Activated naive CD8-positive, alpha-beta T cell (primary cell): Measurements from ENCODE around the gene CYCS.
"Not testable (repeated sequence)": the region's sequence is repeated elsewhere in the genome, so short reads cannot be mapped to it uniquely, and the experiment has no call there.

Experiments used
- H3K27ac Mint-ChIP-seq: one replicate; pipeline ENCODE4 v1.8.0; 2021; ENCODE audit warnings: mixed read lengths
- H3K27me3 Mint-ChIP-seq: one replicate; pipeline ENCODE4 v1.8.0; 2021; ENCODE audit warnings: mixed read lengths
- H3K36me3 Mint-ChIP-seq: one replicate; pipeline ENCODE4 v1.8.0; 2021; ENCODE audit warnings: mixed read lengths
- H3K4me1 Mint-ChIP-seq: one replicate; pipeline ENCODE4 v1.8.0; 2021; ENCODE audit warnings: low read depth, mixed read lengths
- H3K4me3 Mint-ChIP-seq: one replicate; pipeline ENCODE4 v1.8.0; 2021; ENCODE audit warnings: mild to moderate bottlenecking, mixed read lengths
- H3K9me3 Mint-ChIP-seq: one replicate; pipeline ENCODE4 v1.8.0; 2021; ENCODE audit warnings: low read depth, mixed read lengths

CYCS gene

GRCh38 chr7:25101817-25102216 lies 23.2 kb downstream of the CYCS start:
- no peaks in the 10 kb centered on the region for H3K4me1 Mint-ChIP-seq
- peaks cover 2% of the 10 kb centered on the region for H3K27me3 Mint-ChIP-seq
- no peak overlapping the region for H3K27ac Mint-ChIP-seq
- H3K36me3 Mint-ChIP-seq = no peaks in the 10 kb centered on the region
- no peaks in the 10 kb centered on the region for H3K9me3 Mint-ChIP-seq
- no peak overlapping the region for H3K4me3 Mint-ChIP-seq

DNA sequence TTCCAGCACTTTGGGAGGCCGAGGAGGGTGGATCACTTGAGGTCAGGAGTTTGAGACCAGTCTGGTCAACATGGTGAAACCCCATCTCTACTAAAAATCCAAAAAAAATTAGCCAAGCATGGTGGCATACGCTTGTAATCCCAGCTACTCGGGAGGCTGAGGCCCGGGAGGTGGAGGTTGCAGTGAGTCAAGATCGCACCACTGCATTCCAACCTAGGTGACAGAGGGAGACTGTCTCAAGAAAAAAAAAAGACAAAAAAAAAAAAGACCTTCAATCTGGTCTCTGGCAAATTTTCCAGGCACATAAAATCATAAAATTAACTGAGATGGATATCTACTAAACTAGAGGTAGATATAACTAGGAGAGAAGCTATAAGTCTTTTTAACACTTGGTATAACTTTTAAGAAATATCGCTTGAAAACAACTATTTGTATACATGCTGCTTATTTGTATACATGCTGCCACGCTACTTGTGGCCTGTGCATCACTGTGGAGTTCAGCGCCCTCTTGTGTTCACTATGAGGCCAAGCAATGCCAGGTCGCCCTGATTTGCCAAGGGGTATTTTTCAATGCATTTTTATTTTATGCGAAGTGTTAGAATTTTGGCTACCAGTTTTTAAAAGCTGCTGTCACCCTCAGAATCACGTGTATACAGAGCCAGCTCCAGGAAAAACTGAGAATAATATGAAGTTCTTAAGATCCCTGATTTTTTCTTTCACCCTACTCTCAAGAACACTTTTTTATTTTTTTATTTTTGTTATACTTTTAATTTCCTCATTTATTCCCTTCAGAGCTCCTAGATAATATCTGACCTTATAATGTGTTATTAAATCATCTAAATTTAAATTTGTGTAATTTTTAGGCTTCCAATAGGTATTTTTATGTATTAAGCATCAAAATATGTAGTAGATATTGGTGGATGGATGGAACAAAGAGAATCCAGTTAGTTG lies 26.7 kb downstream of the CYCS start:
- H3K36me3 Mint-ChIP-seq = no peaks in the 10 kb centered on the region
- H3K27me3 Mint-ChIP-seq = no peaks in the 10 kb centered on the region
- H3K27ac Mint-ChIP-seq = no peak overlapping the region
- H3K4me1 Mint-ChIP-seq = peaks cover 7% of the 10 kb centered on the region
- H3K9me3 Mint-ChIP-seq = no peaks in the 10 kb centered on the region
- H3K4me3 Mint-ChIP-seq = no peak overlapping the region

DNA sequence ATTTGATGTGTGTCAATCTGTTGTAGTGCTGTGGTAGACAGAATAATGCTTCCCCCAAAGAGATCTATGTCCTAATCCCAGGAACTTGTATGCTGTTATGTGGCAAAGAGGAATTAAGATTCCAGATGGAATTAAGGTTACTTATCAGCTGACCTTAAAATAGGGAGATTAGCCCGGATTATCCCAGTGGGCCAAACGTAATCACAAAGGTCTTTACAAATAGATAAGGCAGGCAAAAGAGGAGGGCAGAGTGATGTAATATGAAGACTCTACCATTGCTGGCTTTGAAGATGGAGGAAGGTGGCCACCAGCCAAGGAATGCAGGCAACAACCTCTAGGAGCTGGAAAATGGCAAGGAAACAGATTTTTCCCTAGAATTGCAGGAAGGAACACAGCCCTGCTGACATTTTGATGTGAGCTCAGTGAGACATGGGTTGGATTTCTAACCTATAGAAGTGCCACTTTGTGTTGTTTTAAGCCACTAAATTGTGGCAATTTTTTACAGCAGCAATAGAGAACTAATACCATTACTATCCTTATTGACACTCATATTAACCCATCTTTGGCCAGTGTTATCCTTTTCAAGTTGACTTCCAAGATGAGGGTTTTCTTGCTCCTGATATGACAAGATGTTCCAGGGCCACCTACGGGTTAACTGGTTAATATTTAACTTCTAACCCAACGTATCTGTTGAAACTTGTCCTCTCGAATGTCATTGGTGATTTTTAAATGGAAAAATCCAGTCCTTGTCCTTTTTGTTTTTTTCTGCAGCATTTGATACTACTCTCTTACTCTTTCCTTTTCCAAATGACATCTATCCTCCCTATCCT lies 29.3 kb downstream of the CYCS start:
- no peak overlapping the region for H3K4me3 Mint-ChIP-seq
- H3K27ac Mint-ChIP-seq = no peak overlapping the region
- H3K4me1 Mint-ChIP-seq = peaks cover 7% of the 10 kb centered on the region
- H3K9me3 Mint-ChIP-seq = no peaks in the 10 kb centered on the region
- no peaks in the 10 kb centered on the region for H3K27me3 Mint-ChIP-seq
- no peaks in the 10 kb centered on the region for H3K36me3 Mint-ChIP-seq

DNA sequence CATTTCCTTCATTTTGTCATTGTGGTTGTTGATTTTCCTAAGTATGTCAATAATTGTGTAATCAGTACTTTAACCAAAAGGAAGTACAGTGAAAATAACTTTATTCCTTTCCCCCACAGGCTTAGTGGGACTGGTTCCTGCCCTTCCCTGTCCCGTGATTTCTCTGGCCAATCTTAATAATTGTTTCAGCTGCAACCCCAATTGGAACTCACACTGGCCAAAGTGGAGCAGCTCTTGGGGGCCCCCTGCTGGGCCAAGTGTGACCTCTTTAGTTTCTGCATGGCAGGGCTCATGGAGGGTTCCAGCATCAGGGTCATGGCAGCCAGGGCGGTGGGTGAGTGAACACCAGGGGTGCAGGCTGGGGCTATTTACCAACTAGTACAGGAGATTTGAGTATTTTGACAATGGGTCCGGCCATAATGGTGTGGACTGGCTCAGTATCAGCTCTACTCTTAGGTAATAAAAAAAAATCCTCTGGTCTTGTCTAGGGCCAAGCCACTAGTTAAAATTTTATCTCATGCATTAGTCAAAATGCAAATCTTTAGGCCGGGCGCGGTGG lies 31.7 kb downstream of the CYCS start:
- H3K27ac Mint-ChIP-seq = no peak overlapping the region
- H3K4me3 Mint-ChIP-seq = no peak overlapping the region
- H3K4me1 Mint-ChIP-seq = peaks cover 7% of the 10 kb centered on the region
- no peaks in the 10 kb centered on the region for H3K36me3 Mint-ChIP-seq
- H3K9me3 Mint-ChIP-seq = no peaks in the 10 kb centered on the region
- no peaks in the 10 kb centered on the region for H3K27me3 Mint-ChIP-seq

- Mint-ChIP-seq H3K27me3 (no peaks in the 10 kb centered on the region), H3K9me3 (no peaks in the 10 kb centered on the region), H3K36me3 (no peaks in the 10 kb centered on the region), H3K4me3 (no peak overlapping the region), H3K4me1 (peaks cover 7% of the 10 kb centered on the region), H3K27ac (no peak overlapping the region)
Observed at GRCh38 chr7:25091779-25092178, 33.3 kb downstream of the CYCS start.

DNA sequence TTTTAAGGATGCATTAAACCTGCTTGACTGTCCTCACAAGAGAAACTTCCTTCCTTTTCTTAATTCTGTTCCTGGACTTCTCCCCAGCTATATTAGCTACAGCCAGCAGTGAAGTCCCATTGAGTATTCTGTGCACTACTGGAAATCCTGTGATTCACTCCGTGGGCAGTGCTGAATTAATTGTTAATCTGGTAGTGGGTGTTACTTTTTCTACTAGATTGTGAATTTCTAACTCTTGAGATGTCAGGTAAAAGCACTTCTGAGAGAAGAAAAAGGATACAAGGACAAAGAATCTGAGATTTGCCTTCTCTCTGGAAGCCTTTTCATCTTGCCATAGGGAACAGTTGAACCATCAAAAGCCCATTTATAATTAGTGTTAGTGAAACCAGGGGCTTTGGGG lies 33.9 kb downstream of the CYCS start:
- no peaks in the 10 kb centered on the region for H3K9me3 Mint-ChIP-seq
- peaks cover 7% of the 10 kb centered on the region for H3K4me1 Mint-ChIP-seq
- no peak overlapping the region for H3K4me3 Mint-ChIP-seq
- no peak overlapping the region for H3K27ac Mint-ChIP-seq
- H3K36me3 Mint-ChIP-seq = no peaks in the 10 kb centered on the region
- no peaks in the 10 kb centered on the region for H3K27me3 Mint-ChIP-seq

DNA sequence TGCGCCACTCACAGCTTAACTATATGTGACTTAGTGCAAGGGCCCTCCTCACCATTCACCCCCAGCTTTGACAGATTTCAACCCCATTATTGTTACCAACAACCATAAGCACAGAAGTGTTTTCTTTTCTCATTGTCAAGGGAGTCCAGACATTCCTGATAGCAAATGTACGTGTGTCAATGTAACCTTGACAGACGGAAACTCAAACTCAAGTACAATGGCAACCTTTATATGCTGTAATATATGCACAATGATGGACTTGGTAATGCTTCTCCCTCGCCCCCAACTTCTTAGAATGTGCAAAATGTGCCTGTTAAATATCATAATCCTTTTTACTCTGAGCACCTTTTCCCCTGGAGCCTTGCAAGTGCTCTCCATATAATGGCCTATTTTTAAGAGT lies 34.7 kb downstream of the CYCS start:
- H3K36me3 Mint-ChIP-seq = no peaks in the 10 kb centered on the region
- no peak overlapping the region for H3K4me3 Mint-ChIP-seq
- H3K4me1 Mint-ChIP-seq = peaks cover 7% of the 10 kb centered on the region
- no peaks in the 10 kb centered on the region for H3K27me3 Mint-ChIP-seq
- H3K27ac Mint-ChIP-seq = no peak overlapping the region
- no peaks in the 10 kb centered on the region for H3K9me3 Mint-ChIP-seq

DNA sequence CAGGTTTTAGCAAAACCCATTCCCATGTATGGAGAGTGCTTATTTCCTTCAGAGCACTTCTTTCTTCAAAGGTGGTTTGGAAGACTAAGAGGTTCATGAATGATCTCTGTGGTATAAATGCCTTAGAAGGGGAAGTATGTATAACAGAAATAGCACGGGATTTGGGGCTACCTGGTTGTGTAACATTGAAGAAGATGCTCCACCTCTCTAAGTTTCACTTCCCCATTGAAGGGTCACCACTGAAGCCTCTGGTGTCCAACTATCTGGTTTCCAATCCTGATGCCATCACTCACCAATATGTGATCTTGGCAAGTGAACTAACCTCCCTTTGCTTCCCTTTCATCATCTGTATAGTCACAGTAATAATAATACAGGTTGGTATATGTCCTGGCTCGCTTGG lies 37.2 kb downstream of the CYCS start:
- Mint-ChIP-seq H3K27ac (no peak overlapping the region), H3K36me3 (no peaks in the 10 kb centered on the region), H3K4me3 (no peak overlapping the region), H3K9me3 (no peaks in the 10 kb centered on the region), H3K4me1 (no peaks in the 10 kb centered on the region), H3K27me3 (no peaks in the 10 kb centered on the region)

- H3K27me3 Mint-ChIP-seq = peaks cover 3% of the 10 kb centered on the region
- H3K4me3 Mint-ChIP-seq = no peak overlapping the region
- H3K4me1 Mint-ChIP-seq = no peaks in the 10 kb centered on the region
- H3K27ac Mint-ChIP-seq = no peak overlapping the region
- H3K36me3 Mint-ChIP-seq = no peaks in the 10 kb centered on the region
- H3K9me3 Mint-ChIP-seq = no peaks in the 10 kb centered on the region
Observed at GRCh38 chr7:25084821-25085220, 40.2 kb downstream of the CYCS start.

DNA sequence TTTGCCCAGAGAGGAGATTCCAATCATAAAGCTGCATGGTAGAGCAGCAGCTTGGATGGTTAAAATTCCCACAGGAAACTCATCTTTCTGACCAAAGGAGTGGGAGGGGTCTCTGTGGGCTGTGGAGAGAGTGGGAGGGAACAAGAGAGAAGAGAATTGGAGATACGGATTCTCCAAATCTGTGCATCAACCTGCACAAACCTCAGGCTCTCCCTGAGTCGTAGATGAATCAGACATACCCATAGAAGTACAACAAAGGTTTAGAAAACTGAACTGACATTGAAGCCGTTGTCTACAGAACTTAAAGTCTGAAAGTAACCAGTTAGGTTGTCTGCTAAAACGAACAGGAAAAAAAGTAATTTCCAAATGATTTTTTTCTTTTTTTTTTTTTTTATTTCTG lies 41.9 kb downstream of the CYCS start:
- Mint-ChIP-seq H3K36me3 (no peaks in the 10 kb centered on the region), H3K4me1 (no peaks in the 10 kb centered on the region), H3K27ac (no peak overlapping the region)

DNA sequence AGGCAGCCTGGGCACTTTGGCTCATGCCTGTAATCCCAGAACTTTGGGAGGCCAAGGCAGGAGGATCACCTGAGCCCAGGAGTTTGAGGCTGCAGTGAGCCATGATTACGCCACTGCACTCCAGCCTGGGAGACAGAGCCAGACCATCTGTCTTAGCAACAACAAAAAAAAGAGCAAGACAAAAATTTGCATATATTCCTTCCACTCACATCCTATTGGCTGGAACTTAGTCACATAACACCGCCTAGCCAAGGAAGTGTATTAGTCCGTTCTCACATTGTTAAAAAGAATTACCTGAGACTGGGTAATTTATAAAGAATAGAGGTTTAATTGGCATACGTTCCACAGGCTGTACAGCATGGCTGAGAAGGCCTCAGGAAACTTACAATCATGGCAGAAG lies 43.0 kb downstream of the CYCS start:
- not testable (repeated sequence) for H3K36me3 Mint-ChIP-seq, H3K27ac Mint-ChIP-seq, H3K4me3 Mint-ChIP-seq, H3K4me1 Mint-ChIP-seq, H3K9me3 Mint-ChIP-seq, H3K27me3 Mint-ChIP-seq

More for the DNA sequence above, 41.9 kb downstream of the CYCS start:
- Mint-ChIP-seq H3K27me3 (peaks cover 3% of the 10 kb centered on the region), H3K4me3 (no peak overlapping the region), H3K9me3 (no peaks in the 10 kb centered on the region)

DNA sequence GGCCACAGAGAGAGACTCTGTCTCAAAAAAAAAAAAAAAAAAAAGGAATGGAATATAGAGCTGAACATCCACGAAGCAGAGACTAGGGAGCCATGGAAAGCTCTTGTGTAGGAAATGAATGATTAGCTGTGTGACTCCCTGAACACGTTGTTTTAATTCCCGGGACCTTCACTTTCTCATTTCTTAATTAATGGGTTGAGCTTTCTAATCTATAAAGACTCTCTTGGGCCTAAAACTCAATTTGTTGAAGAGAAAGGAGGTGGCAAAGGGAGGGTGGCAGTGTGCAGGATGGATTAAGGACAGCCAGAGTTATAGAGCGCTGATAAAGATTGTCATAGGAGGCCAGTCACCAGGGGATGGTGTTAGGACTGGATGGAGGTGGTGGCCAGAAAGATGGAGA lies 48.0 kb downstream of the CYCS start:
- Mint-ChIP-seq H3K27ac (no peak overlapping the region), H3K4me1 (peaks cover 2% of the 10 kb centered on the region), H3K27me3 (no peaks in the 10 kb centered on the region), H3K4me3 (no peak overlapping the region), H3K36me3 (no peaks in the 10 kb centered on the region), H3K9me3 (no peaks in the 10 kb centered on the region)

- peaks cover 2% of the 10 kb centered on the region for H3K4me1 Mint-ChIP-seq
- H3K27me3 Mint-ChIP-seq = no peaks in the 10 kb centered on the region
- H3K4me3 Mint-ChIP-seq = no peak overlapping the region
- no peaks in the 10 kb centered on the region for H3K36me3 Mint-ChIP-seq
- H3K27ac Mint-ChIP-seq = no peak overlapping the region
- H3K9me3 Mint-ChIP-seq = no peaks in the 10 kb centered on the region
Observed at GRCh38 chr7:25075459-25075858, 49.6 kb downstream of the CYCS start.

- Mint-ChIP-seq H3K4me3 (no peak overlapping the region), H3K27ac (no peak overlapping the region), H3K36me3 (no peaks in the 10 kb centered on the region), H3K27me3 (no peaks in the 10 kb centered on the region), H3K4me1 (peaks cover 4% of the 10 kb centered on the region), H3K9me3 (no peaks in the 10 kb centered on the region)
Observed at GRCh38 chr7:25073451-25073850, 51.6 kb downstream of the CYCS start.
